AML-193 (cell line): ENCODE data around the gene KIDINS220.
"Not testable (repeated sequence)": the region's sequence is repeated elsewhere in the genome, so short reads cannot be mapped to it uniquely, and the experiment has no call there.

ENCODE experiments used
- DNase-seq, 2 experiments: peaks; one replicate each; lab custom pipeline; 2025; lab: John Stamatoyannopoulos, UW

The KIDINS220 gene

DNA sequence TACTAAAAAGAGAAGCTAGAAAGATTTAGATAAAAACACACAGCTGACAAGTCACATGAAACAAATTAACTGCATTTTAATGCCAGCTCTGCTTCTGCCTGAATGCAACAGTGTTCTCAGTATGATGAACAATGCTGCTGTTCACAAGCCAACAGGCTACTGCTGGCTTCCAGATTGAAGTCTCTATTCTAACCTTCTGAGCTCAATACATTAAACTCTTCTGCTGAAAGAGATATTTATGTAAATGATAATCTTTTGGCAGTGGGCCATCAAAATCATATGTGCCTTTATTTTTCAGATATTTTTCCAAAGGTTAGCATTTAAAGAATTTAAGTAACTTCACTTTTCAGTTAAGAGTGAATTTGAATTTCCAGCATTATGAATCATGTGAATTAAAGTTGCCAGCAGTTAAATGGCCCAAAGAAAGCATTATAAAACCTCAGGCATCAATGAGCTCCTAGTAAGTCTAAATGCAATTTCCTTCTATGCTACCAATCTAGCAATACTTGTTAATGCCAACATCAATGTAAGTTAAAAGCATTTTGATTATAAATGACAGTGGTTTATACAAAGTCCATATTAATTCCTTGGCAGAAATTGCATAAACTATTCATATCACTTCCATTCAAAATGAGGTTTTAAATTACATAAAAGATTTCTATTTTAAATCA is 83.2 kb downstream of the KIDINS220 start:
- no peak for DNase-seq

GRCh38 chr2:8753609-8754008 is 83.8 kb downstream of the KIDINS220 start:
- no peak for DNase-seq

DNA sequence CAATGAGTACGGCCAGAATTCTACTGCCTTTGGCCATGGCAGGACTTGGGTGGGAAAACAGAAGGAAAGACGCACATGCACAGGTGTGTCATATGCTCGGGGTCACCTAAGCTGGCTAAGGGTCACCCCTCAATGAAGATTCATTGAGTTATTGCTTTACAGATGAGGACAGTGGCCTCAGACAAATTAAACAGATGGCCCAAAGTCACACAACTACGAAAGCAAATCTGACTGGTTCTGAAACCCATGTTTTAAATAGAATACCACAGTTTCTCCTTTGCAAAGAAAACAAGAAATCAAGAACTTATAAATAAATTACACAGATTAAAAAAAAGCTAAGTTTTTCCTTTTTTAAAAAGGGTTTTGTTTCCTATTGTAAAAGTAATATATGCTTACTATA is 85.0 kb downstream of the KIDINS220 start:
- DNase-seq: no peak

GRCh38 chr2:8750221-8750620 is 87.2 kb downstream of the KIDINS220 start:
- DNase-seq: no peak

- no peak for DNase-seq
Measured at GRCh38 chr2:8743261-8743660, 94.2 kb downstream of the KIDINS220 start.

DNA sequence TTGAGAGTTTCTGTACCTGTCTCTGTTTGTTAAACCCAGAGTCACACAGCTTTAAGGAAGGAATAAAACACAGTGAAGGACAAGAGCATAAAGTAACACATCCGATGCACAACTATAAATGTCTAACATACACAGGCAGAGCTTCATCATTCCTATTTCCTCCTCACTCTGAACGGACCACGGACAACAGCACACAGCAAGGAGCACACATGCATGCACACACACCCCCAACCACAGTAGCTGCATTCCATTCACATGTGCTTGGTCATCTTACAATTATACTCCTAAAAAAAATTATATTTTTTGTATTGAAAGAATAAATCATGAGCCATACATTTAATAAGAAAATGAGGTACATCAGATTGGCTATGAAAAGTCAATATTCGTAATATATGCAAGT is 97.3 kb downstream of the KIDINS220 start:
- no peak for DNase-seq

DNA sequence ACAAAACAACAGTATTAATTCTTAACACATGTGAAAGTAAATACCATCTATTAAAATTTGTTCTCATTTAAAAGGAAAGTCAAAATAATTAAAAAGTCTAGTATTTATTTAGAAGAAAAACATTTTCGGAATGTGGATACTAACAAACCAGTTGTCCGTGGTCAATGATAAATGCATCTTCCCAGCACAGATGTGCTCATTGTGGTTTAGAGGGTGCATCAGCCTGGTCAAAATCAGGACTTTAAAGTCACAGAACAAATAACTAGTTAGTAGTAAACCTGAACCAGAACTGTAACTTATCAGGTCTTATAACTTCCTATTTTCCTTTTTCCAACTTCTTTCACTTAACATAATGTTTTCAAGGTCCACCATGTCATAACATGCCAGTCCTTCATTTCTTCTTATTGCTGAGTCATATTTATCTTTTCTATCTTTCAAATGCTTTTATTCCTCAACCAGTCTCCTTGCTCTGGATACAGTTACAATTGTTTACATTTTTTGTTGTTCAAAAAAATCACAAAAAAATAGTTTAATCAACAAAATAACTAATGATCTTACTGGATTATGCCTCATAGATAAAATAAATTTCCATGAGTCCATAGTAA is 99.7 kb downstream of the KIDINS220 start:
- no peak for DNase-seq

GRCh38 chr2:8732601-8733000 is 104.8 kb downstream of the KIDINS220 start:
- DNase-seq: no peak

DNA sequence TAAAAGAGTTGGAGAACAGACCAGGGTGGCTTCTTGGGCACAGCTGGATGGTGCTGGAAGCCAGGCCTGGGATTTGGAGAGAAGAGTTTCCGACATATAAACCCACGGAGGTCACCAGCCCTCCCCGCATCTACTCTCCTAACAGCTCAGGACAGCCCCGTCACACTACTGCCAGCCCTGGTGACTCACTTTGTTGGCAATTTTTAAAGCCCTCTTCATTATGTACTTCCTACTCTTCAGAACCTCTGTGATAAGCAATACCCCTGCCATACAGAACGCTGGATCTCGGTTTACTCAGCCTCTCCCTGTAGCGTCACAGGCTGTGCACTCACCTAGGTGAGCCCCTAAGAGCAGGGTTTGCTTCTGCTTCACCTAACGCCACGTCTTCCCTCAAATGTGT is 107.5 kb downstream of the KIDINS220 start:
- no peak for DNase-seq

DNA sequence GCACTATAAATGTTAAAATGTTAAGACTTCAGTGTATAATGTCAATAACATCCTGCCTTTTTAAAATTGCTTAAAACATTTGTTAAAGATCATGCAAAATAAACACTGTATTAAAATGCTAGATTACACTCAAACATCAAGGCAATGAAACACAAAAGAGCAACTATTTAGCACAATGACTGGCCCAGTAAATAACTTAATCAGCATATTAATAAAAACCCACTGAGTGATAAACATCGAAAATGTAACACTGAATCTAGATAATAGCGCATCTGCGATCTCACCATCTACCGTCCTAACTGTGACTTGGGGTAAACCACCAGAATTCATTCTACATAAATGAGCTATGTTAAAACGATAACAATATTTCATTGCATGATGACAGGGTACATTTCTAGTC is 108.3 kb downstream of the KIDINS220 start:
- not testable (repeated sequence) for DNase-seq

DNA sequence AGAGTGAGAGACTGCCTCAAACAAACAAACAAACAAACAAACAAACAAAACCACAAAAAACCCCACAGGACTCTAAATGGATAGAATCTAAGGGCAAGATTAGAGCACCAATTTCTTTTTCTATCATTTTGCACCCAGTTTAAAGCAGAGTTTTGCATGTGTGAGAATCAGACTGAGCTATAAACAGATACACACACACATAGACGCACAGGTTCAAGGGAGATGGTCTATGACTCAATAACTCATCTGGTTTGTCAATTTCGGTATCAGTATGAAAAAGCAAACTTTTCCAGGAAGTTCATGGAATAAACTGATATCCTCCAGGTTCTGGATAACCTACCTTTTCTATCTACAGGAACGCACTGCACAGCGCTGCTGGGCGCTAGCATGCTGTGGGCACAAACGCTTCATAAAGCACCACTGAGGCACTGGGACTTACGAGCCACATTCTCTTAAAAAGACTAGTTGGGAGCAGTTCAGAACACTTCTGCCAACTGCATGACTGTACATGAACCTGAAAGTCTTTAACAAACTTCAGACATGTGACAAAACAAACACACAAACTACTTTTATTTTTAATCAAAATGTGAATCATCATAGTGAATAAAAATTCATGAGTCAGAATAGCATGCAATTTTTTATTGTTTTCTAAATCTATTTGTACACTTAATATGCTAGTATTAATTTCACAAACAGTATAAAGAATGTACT is 109.0 kb downstream of the KIDINS220 start:
- no peak for DNase-seq

DNA sequence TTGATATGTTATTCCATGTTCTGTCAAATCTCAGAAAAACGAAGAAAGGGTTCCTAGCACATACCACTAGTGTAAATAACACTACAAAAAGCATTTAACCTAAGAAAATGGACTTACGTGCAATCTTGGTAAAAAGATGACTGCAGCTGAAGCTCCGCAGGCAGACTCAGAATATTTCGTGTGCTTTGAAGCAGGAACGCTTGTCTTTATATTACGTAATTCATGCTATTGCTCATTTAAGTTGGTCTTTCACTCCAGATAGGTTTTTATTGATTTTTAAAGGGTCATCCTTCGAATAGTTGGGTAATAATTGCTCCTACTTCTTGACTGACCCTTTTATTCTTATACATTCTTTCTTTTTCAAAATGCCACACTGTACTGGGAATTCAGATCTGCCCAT is 111.6 kb downstream of the KIDINS220 start:
- DNase-seq: no peak

DNA sequence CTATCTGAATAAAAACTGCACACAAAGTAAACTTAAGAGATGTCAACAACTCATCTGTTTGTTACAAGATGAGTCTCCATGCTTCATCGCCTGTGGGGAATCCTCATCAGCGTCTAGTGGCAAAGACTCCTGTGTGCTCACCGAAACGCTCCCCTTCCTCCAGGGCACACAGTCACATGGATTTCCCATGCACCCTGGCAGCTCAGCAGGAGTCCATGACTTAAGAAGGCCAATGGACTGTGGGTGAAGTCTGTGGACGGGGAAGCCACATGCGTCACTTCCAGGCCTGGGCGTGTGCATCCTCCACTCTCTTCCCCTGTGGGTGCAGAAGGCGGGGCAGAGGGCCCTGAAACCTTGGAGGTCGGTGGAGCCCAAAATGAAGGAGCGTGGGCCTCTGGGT is 114.4 kb downstream of the KIDINS220 start:
- DNase-seq: no peak

DNA sequence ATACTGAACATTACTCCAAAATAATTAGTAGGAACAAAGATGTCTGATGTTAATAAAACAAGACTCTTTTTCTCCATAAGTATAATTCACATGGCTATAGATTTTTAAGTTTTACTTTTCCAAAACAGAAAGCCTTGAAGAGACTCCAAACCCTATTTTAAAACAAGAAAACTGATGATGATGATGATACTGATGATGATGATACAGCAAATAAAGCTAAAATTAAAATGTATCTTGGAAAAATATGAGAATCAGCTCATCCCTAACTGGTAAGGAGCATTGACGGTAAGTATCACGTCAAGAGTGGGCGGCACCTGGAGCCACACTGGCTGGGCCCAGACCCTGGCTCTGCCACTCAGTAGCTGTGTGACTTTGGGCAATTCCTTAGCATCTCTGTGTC is 116.0 kb downstream of the KIDINS220 start:
- no peak for DNase-seq

GRCh38 chr2:8720741-8721140 is 116.7 kb downstream of the KIDINS220 start:
- DNase-seq: no peak

DNA sequence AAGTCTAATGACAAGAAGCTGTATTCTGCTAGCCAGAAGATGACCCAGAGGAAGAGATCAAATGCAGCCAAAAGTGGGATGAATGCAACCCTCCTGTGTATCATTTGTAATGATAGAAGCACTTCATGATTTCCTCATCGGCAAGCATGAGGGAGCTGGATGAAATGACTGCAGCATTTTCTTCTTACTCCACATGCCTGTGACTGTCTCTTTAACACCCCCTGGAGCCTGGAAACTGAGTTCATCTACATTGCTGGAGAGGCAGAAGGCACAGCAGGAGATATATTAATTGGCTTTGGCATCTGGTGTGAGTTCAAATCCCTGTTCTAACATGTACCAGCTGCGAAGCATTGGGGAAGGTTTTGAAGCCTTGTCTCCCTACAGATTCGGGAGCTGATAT is 117.9 kb downstream of the KIDINS220 start:
- DNase-seq: no peak

- no peak for DNase-seq
Measured at GRCh38 chr2:8714971-8715370, 122.4 kb downstream of the KIDINS220 start.

GRCh38 chr2:8714283-8714682 is 123.1 kb downstream of the KIDINS220 start:
- DNase-seq: no peak

GRCh38 chr2:8710951-8711350 is 126.5 kb downstream of the KIDINS220 start:
- DNase-seq: no peak

DNA sequence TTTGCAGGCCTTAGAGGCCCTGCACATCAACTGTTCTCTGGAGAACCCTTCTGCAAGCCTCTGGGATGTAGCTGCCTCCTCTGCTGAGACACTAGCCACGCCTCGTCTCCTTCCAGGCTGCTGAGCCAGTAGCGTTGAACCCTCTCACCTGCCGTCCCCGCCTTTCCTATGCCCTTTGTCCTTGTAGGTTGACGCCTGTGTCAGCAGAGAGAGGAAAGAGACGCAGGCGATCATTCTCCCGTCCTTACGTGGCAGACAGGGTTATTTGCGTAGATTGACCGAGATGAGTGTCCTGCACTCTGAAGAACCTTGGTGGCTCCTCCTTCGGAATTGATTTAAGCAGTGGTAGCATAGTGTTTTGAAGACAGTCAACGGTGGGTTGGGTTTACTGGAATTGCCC is 127.8 kb downstream of the KIDINS220 start:
- no peak for DNase-seq

DNA sequence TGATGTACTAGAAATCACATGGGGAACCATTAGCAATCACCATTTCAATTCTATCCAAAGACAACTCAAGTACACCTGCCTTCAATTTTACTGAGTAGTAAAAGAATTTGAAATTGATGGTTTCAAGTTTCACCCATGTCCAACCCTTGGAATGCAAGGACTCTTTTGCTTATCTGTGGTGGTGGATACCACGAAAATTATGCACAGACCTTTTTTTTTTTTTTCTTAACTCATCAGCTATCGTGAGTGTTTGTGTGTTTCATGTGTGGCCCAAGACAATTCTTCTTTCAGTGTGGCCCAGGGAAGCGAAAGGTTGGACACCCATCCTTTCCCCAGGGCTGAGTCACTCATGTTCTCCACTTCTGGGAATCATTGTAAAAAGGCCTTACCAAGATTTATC is 132.5 kb downstream of the KIDINS220 start:
- DNase-seq: no peak

- DNase-seq: no peak
Measured at GRCh38 chr2:8701681-8702379, 135.6 kb downstream of the KIDINS220 start.

DNA sequence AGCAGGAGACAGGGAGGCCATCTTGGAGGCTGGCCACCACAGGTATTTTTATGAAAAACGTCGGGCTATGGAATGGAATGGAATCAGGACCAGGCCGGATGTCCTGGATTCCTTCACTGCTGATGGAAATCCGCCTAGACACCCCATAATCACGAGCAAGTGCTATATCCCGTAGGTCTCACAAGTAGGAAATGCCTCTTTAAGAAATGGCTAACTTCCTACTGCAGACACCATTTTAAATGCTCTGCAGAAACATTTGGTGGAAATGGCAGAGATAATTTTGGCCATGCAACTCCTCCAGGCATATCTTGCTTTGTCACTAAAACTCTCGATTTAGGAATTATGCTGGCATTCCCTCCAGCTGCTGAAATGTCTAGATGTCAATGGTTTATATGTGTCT is 137.6 kb downstream of the KIDINS220 start:
- no peak for DNase-seq
